Transverse colon (tissue), 4 donors: ENCODE measurements around the gene WBP11.

Source experiments
- CTCF ChIP-seq, 5 experiments: fragments of 200-600 bp in 3 of 5; fragments of 450-650 bp in 2 of 5; sonication (generic) in 3 of 5; IDR thresholded peaks; 1 replicate in 2 of 5; 2 replicates in 3 of 5; pipeline ENCODE4 v1.5.1; 2016 to 2017; ENCODE audit warnings: antibody characterized with exemption in 5 of 5, inconsistent platforms in 3 of 5, mild to moderate bottlenecking in 2 of 5, moderate library complexity in 1 of 5
- POLR2A ChIP-seq: fragments of 450-650 bp; IDR thresholded peaks from one replicate; pipeline ENCODE4 v1.6.1; 2016; ENCODE audit warnings: antibody characterized with exemption, mild to moderate bottlenecking, moderate library complexity
- POLR2AphosphoS5 ChIP-seq, 3 donors: sonication (generic); formaldehyde crosslinking; IDR thresholded peaks; one replicate each; pipeline ENCODE4 v1.6.1; 2016; ENCODE audit warnings: antibody characterized with exemption in 3 of 3

GRCh38 chr12:14827043-14827442, 23.8 kb upstream of the WBP11 start:
- TF ChIP-seq CTCF (IDR thresholded peaks at IDR 0.05) (no peak), POLR2A (no peak), POLR2AphosphoS5 (IDR thresholded peaks at IDR 0.05) (no peak)
